HepG2 (cell line): ENCODE data around the gene PHLPP2. TPM values are rescaled to one million over a fixed set of nuclear protein-coding genes. Genes with fewer than 3 reads are reported as not detected.
A peak's percentile ranks its signal among the peaks of the same experiment; 100 is the strongest.

Experiments
- ETV5 ChIP-seq: IDR thresholded peaks from 2 replicates; pipeline ENCODE4 v1.6.1; 2018; ENCODE audit warnings: missing biosample characterization, missing genetic modification reagents, inconsistent platforms, borderline replicate concordance
- FOXA1 ChIP-seq, 2 experiments: fragments of 450-650 bp in 1 of 2; sonication (generic) in 1 of 2; formaldehyde crosslinking in 1 of 2; IDR thresholded peaks; 2 replicates each; pipeline versions ENCODE4 v1.4.0 to v1.6.1; 2016 to 2020; ENCODE audit warnings: missing genetic modification reagents in 1 of 2
- GFI1 ChIP-seq: sonication (generic); formaldehyde crosslinking; IDR thresholded peaks from 2 replicates; pipeline ENCODE4 v1.5.0; 2020; ENCODE audit warnings: missing genetic modification reagents, mild to moderate bottlenecking, borderline replicate concordance
- KAT8 ChIP-seq: IDR thresholded peaks from 2 replicates; pipeline ENCODE4 v1.6.1; 2016; ENCODE audit warnings: missing genetic modification reagents, missing compliant biosample characterization
- MAX ChIP-seq: IDR thresholded peaks from 2 replicates; pipeline ENCODE4 v1.6.1; 2012; ENCODE audit warnings: inconsistent platforms
- PAF1 ChIP-seq: IDR thresholded peaks from 2 replicates; pipeline ENCODE4 v1.6.1; 2016; ENCODE audit warnings: missing genetic modification reagents, missing compliant biosample characterization
- PAXIP1 ChIP-seq: sonication (generic); formaldehyde crosslinking; conservative IDR thresholded peaks from 2 replicates; pipeline ENCODE4 v1.4.0; 2020; ENCODE audit warnings: mild to moderate bottlenecking, missing genetic modification reagents, moderate library complexity
- SAP130 ChIP-seq: IDR thresholded peaks from 2 replicates; pipeline ENCODE4 v1.6.1; 2016; ENCODE audit warnings: low read depth
- SRY ChIP-seq: sonication (generic); formaldehyde crosslinking; IDR thresholded peaks from 2 replicates; pipeline ENCODE4 v1.8.0; 2022; ENCODE audit warnings: mild to moderate bottlenecking, missing genetic modification reagents
- TAF1 ChIP-seq: sonication (generic); formaldehyde crosslinking; IDR thresholded peaks from 2 replicates; pipeline ENCODE4 v1.4.0; 2020; ENCODE audit warnings: missing genetic modification reagents
- ZBTB37 ChIP-seq: sonication (generic); formaldehyde crosslinking; IDR thresholded peaks from 2 replicates; pipeline ENCODE4 v1.4.0; 2020; ENCODE audit warnings: mild to moderate bottlenecking, missing genetic modification reagents
- ZEB1 ChIP-seq: IDR thresholded peaks from 2 replicates; pipeline ENCODE4 v1.6.1; 2012; ENCODE audit warnings: mild to moderate bottlenecking, low read depth, inconsistent platforms; ENCODE audit not compliant: insufficient replicate concordance
- ZNF251 ChIP-seq: sonication (generic); formaldehyde crosslinking; IDR thresholded peaks from 2 replicates; pipeline ENCODE4 v1.9.0; 2021; ENCODE audit warnings: mild to moderate bottlenecking, missing genetic modification reagents
- ZNF335 ChIP-seq: sonication (generic); formaldehyde crosslinking; IDR thresholded peaks from 2 replicates; pipeline ENCODE4 v1.4.0; 2020; ENCODE audit warnings: missing genetic modification reagents
- ZNF547 ChIP-seq: sonication (generic); formaldehyde crosslinking; IDR thresholded peaks from 2 replicates; pipeline ENCODE4 v1.5.1; 2020; ENCODE audit warnings: mild to moderate bottlenecking, missing genetic modification reagents
- ZNF83 ChIP-seq: sonication (generic); formaldehyde crosslinking; IDR thresholded peaks from 2 replicates; pipeline ENCODE4 v1.4.0; 2020; ENCODE audit warnings: missing genetic modification reagents, mild to moderate bottlenecking, borderline replicate concordance
- ZNF891 ChIP-seq: sonication (generic); formaldehyde crosslinking; IDR thresholded peaks from 2 replicates; pipeline ENCODE4 v1.5.0; 2020; ENCODE audit warnings: mild to moderate bottlenecking, missing genetic modification reagents
- polyA plus RNA-seq, 8 experiments: library from polyadenylated mRNA; depleted of rRNA in 3 of 8; stranded (reverse) in 7 of 8; unstranded in 1 of 8; fragments of >200 nt; fragmentation: Illumina TruSeq in 4 of 8; extraction: Trizol in 4 of 8; gene quantifications; 2 replicates each; pipeline versions ENCODE4 v1.2.1 to v1.2.3, GENCODE V29; 2011 to 2016; ENCODE audit warnings: low read depth in 4 of 8, missing spikeins in 1 of 8, mixed read lengths in 1 of 8; ENCODE audit not compliant: insufficient read depth in 1 of 8
- total RNA-seq, 5 experiments: library from RNA; depleted of rRNA; stranded (reverse); fragments of >200 nt; fragmentation: Illumina TruSeq; extraction: Trizol; gene quantifications; 2 replicates each; pipeline ENCODE4 v1.2.3, GENCODE V29; 2016; ENCODE audit warnings: low read depth in 1 of 5
- TF ChIP-seq, protein P1 (sequence below): sonication (generic); formaldehyde crosslinking; IDR thresholded peaks from 2 replicates; pipeline ENCODE4 v1.4.0; 2020; ENCODE audit warnings: missing genetic modification reagents
- TF ChIP-seq, protein P2 (sequence below): sonication (generic); formaldehyde crosslinking; IDR thresholded peaks from 2 replicates; pipeline ENCODE4 v1.4.0; 2020; ENCODE audit warnings: missing genetic modification reagents

PHLPP2 gene
- total and polyA plus RNA-seq, 2 of the 13 experiments (the other 11 are each of a cell fraction or from before 2014, with no cell fraction given) = 8.9 TPM

GRCh38 chr16:71626018-71626857, 98.3 kb downstream of the PHLPP2 start, which contains the start of gene MARVELD3 (continued):
- TF ChIP-seq ZBTB37 (CRISPR knock-in tag) (no peak), KAT8 (CRISPR knock-in tag) (peak; percentile 67; the same call in 1 of the 2 replicates), ZNF251 (CRISPR knock-in tag) (no peak), MAX (peak; percentile 59; the same call in 1 of the 2 replicates), SRY (CRISPR knock-in tag) (peak; percentile 66; the same call in 1 of the 2 replicates), GFI1 (CRISPR knock-in tag) (peak; percentile 34; the same call in 1 of the 2 replicates), ZNF547 (CRISPR knock-in tag) (peak; percentile 42; the same call in 1 of the 2 replicates), ZNF83 (no peak), ZNF335 (CRISPR knock-in tag) (0 out of 2 replicates have a peak, but pooled peaks have one; percentile 31), SAP130 (CRISPR knock-in tag) (0 out of 2 replicates have a peak, but pooled peaks have one; percentile 52), PAXIP1 (CRISPR knock-in tag) (peak; percentile 32; the same call in 1 of the 2 replicates), ZEB1 (peak; percentile 100), ZNF891 (CRISPR knock-in tag) (0 out of 2 replicates have a peak, but pooled peaks have one; percentile 15), FOXA1 (IDR thresholded peaks at IDR 0.05) (no peak), FOXA1 (CRISPR knock-in tag; IDR thresholded peaks at IDR 0.05) (0 out of 2 replicates have a peak, but pooled peaks have one; percentile 3), TAF1 (CRISPR knock-in tag) (peak; percentile 51), PAF1 (CRISPR knock-in tag) (no peak), ETV5 (CRISPR knock-in tag) (0 out of 2 replicates have a peak, but pooled peaks have one; percentile 29)
- TF ChIP-seq, protein P1, sequence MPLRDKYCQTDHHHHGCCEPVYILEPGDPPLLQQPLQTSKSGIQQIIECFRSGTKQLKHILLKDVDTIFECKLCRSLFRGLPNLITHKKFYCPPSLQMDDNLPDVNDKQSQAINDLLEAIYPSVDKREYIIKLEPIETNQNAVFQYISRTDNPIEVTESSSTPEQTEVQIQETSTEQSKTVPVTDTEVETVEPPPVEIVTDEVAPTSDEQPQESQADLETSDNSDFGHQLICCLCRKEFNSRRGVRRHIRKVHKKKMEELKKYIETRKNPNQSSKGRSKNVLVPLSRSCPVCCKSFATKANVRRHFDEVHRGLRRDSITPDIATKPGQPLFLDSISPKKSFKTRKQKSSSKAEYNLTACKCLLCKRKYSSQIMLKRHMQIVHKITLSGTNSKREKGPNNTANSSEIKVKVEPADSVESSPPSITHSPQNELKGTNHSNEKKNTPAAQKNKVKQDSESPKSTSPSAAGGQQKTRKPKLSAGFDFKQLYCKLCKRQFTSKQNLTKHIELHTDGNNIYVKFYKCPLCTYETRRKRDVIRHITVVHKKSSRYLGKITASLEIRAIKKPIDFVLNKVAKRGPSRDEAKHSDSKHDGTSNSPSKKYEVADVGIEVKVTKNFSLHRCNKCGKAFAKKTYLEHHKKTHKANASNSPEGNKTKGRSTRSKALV (CRISPR knock-in tag) = peak; percentile 79
- TF ChIP-seq, protein P2, sequence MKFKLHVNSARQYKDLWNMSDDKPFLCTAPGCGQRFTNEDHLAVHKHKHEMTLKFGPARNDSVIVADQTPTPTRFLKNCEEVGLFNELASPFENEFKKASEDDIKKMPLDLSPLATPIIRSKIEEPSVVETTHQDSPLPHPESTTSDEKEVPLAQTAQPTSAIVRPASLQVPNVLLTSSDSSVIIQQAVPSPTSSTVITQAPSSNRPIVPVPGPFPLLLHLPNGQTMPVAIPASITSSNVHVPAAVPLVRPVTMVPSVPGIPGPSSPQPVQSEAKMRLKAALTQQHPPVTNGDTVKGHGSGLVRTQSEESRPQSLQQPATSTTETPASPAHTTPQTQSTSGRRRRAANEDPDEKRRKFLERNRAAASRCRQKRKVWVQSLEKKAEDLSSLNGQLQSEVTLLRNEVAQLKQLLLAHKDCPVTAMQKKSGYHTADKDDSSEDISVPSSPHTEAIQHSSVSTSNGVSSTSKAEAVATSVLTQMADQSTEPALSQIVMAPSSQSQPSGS = peak; percentile 57
